Measurements from ENCODE around the gene SDCCAG8. TPM values are rescaled to one million over a fixed set of nuclear protein-coding genes. Genes with fewer than 3 reads are reported as not detected.

The SDCCAG8 gene
- polyA plus RNA-seq, 1 experiment: 34.1 TPM

DNA sequence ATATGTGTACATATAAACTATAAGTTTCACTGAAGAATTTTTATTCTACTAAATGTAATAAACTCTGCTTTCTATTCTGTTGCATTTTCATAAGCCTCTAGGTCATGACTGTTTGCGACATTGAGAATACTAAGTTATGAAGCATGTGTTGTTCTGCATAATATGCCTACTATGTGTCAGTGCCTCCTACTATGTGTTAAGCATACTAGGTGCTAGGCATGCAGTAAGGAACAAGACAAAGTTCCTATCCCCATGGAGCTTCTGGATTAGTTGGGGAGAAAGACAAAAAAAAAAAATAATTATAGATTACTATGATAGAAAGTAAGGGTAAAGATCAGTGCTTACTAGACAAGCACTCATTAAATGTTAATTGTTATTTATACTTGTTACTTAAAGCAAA lies 1.3 kb downstream of the SDCCAG8 start:
- no peaks in the 10 kb centered on the region; the same call in 1 of the 2 replicates for H3K9me3 ChIP-seq (ENCODE audit: control insufficient read depth, insufficient read depth, low read length)
- no peaks in the 10 kb centered on the region for H3K27me3 ChIP-seq (ENCODE audit: control insufficient read depth, insufficient read depth, low read length)
- TF ChIP-seq, protein P1, sequence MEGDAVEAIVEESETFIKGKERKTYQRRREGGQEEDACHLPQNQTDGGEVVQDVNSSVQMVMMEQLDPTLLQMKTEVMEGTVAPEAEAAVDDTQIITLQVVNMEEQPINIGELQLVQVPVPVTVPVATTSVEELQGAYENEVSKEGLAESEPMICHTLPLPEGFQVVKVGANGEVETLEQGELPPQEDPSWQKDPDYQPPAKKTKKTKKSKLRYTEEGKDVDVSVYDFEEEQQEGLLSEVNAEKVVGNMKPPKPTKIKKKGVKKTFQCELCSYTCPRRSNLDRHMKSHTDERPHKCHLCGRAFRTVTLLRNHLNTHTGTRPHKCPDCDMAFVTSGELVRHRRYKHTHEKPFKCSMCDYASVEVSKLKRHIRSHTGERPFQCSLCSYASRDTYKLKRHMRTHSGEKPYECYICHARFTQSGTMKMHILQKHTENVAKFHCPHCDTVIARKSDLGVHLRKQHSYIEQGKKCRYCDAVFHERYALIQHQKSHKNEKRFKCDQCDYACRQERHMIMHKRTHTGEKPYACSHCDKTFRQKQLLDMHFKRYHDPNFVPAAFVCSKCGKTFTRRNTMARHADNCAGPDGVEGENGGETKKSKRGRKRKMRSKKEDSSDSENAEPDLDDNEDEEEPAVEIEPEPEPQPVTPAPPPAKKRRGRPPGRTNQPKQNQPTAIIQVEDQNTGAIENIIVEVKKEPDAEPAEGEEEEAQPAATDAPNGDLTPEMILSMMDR (IDR thresholded peaks at IDR 0.05; ENCODE audit: low read depth, low read length): no peak
- H3K27ac ChIP-seq (ENCODE audit: low read depth, low read length): no peak overlapping the region
- peak overlapping the region; percentile 80 for H3K4me3 ChIP-seq (ENCODE audit: low read depth, low read length)
- CTCF ChIA-PET: no interaction called here
- POLR2A ChIA-PET: no interaction called here
- no peak for DNase-seq (ENCODE audit: low read depth, low spot score)

DNA sequence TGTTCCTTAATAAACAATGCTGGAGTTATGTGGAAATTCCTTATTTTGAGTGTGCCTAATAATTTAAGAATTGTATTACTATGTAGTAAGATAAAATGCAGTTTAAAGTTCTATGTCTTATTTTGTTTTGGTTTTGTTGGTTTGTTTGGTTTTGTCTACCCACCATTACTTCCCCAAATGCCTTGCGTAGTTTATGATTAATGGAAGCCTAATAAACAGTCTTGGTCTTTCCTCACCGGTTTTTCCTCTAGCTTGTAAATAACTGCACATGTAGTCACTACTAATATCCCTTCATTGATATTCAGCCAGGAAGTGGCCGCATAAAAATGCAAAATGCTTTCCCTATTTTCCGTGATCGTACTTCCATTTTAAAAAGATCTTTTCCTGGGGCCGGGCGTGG lies 2.9 kb downstream of the SDCCAG8 start:
- no peaks in the 10 kb centered on the region for H3K27me3 ChIP-seq (ENCODE audit: control insufficient read depth, insufficient read depth, low read length)
- POLR2A ChIA-PET: no interaction called here
- CTCF ChIA-PET: no interaction called here

DNA sequence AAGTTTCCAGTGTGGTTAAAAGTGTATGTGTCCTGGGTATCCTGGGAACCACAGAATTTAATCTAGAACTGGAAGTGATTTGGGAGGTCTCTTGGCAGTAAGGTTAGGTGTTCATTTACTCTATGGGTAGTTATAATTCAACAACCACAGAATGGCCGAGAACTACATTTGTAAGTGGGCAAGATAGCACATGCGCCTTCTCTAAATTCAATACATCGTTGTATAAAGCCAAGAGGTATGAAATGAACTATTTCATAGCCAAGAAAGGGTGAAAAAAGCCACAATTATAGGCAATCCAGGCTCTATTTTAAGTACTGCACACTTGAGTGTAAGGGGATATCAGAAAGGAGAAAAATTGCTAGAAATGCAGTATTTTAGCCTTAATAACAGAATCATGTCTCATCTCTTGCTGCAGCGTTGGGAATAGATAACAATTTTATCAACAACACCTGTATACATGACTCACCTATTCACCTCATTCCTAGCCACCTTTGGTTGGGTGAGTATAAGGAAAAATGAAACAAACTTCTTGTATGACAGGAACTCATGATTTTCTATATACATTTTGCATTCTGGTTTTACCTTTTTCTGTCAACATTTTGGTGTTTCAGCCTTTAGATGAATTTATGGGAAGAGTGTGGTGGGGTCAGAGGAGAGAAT lies 4.5 kb downstream of the SDCCAG8 start:
- no peak overlapping the region for H3K27ac ChIP-seq (ENCODE audit: low read depth, low read length)
- TF ChIP-seq, protein P1 (IDR thresholded peaks at IDR 0.05; ENCODE audit: low read depth, low read length): no peak
- no peaks in the 10 kb centered on the region; the same call in 1 of the 2 replicates for H3K9me3 ChIP-seq (ENCODE audit: control insufficient read depth, insufficient read depth, low read length)
- no peak for DNase-seq (ENCODE audit: low read depth, low spot score)
- no peaks in the 10 kb centered on the region for H3K27me3 ChIP-seq (ENCODE audit: control insufficient read depth, insufficient read depth, low read length)
- POLR2A ChIA-PET: no interaction called here
- no peak overlapping the region for H3K4me3 ChIP-seq (ENCODE audit: low read depth, low read length)
- CTCF ChIA-PET: no interaction called here

More for the DNA sequence above, 2.9 kb downstream of the SDCCAG8 start:
- Histone ChIP-seq H3K9me3 (ENCODE audit: control insufficient read depth, insufficient read depth, low read length) (no peaks in the 10 kb centered on the region; the same call in 1 of the 2 replicates), H3K27ac (ENCODE audit: low read depth, low read length) (no peak overlapping the region), H3K4me3 (ENCODE audit: low read depth, low read length) (no peak overlapping the region)
- TF ChIP-seq, protein P1 (IDR thresholded peaks at IDR 0.05; ENCODE audit: low read depth, low read length): no peak
- no peak for DNase-seq (ENCODE audit: low read depth, low spot score)

DNA sequence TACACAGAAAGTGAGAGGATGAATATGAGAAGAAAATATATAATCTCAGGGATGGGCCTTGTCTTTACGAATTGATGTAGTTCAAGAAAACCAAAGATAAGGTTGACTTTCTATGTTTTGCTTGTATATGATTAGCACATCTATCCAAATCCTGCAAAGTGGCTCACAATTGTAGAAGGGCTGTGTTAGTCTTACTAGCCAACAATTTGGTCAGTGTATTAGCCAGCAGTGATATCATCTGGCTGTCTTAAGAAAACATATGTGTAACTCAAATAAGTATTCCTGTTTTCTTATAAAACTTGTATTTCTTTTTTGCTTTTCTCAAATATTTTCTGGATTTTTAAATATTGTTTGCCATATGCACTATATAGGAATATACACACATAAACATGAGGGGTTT lies 5.5 kb downstream of the SDCCAG8 start:
- TF ChIP-seq, protein P1 (IDR thresholded peaks at IDR 0.05; ENCODE audit: low read depth, low read length): no peak
- no peak for DNase-seq (ENCODE audit: low read depth, low spot score)
- POLR2A ChIA-PET: no interaction called here
- H3K27ac ChIP-seq (ENCODE audit: low read depth, low read length): no peak overlapping the region
- no peaks in the 10 kb centered on the region for H3K27me3 ChIP-seq (ENCODE audit: control insufficient read depth, insufficient read depth, low read length)
- CTCF ChIA-PET: no interaction called here
- no peaks in the 10 kb centered on the region; the same call in 1 of the 2 replicates for H3K9me3 ChIP-seq (ENCODE audit: control insufficient read depth, insufficient read depth, low read length)
- no peak overlapping the region for H3K4me3 ChIP-seq (ENCODE audit: low read depth, low read length)

DNA sequence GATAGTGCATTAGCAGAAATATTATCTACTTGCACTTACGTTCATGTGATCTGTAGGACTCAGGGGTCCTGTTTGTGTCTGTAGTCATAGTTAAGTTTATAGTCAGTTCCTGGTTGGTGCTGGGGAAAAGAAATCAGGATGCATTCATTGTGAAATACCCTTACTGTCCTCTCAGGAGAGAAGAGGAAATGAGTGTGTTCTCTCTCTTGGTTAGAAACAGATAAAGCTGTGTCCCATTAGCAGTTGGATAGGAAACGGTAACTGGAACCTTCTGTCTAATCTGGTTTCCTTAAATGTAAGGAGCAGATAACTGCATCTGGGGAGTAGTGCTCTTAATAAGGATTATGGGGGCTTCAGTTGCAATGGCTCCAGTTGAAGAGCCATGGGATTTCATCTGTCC lies 8.9 kb downstream of the SDCCAG8 start:
- no peak for DNase-seq (ENCODE audit: low read depth, low spot score)
- Histone ChIP-seq H3K27me3 (ENCODE audit: control insufficient read depth, insufficient read depth, low read length) (no peaks in the 10 kb centered on the region), H3K9me3 (ENCODE audit: control insufficient read depth, insufficient read depth, low read length) (no peaks in the 10 kb centered on the region; the same call in 1 of the 2 replicates), H3K27ac (ENCODE audit: low read depth, low read length) (peak overlapping the region; percentile 31), H3K4me3 (ENCODE audit: low read depth, low read length) (no peak overlapping the region)
- CTCF ChIA-PET: no interaction called here
- POLR2A ChIA-PET: interaction anchor here (2.8 kb wide), 1 partner anchor 9 kb away, joined by 19 read pairs; the partner anchor contains the start of genes CEP170 and SDCCAG8
- TF ChIP-seq, protein P1 (IDR thresholded peaks at IDR 0.05; ENCODE audit: low read depth, low read length): no peak
